ENCODE measurements around the gene WARS2. TPM values are rescaled to one million over a fixed set of nuclear protein-coding genes. Genes with fewer than 3 reads are reported as not detected.

Gene WARS2
- total RNA-seq, 1 donor = 21.7 TPM

- no peak for TF ChIP-seq CTCF (IDR thresholded peaks at IDR 0.05; ENCODE audit: insufficient read depth, low read length)
- DNase-seq (ENCODE audit: low read depth) = no peak
- no peak overlapping the region for H3K4me3 ChIP-seq (ENCODE audit: low read depth, low read length)
These were observed 156.9 kb downstream of the WARS2 start for GRCh38 chr1:118983558-118984041.

- no peak for DNase-seq (ENCODE audit: low read depth)
- no peak overlapping the region for H3K4me3 ChIP-seq (ENCODE audit: low read depth, low read length)
- no peak for TF ChIP-seq CTCF (IDR thresholded peaks at IDR 0.05; ENCODE audit: insufficient read depth, low read length)
These were observed 157.5 kb downstream of the WARS2 start for GRCh38 chr1:118982821-118983557.

- no peak overlapping the region for H3K4me3 ChIP-seq (ENCODE audit: low read depth, low read length)
- no peak for TF ChIP-seq CTCF (IDR thresholded peaks at IDR 0.05; ENCODE audit: insufficient read depth, low read length)
- no peak for DNase-seq (ENCODE audit: low read depth)
These were observed 158.2 kb downstream of the WARS2 start for GRCh38 chr1:118982266-118982665.

GRCh38 chr1:118981436-118981835, 159.0 kb downstream of the WARS2 start:
- no peak overlapping the region for H3K4me3 ChIP-seq (ENCODE audit: low read depth, low read length)
- TF ChIP-seq CTCF (IDR thresholded peaks at IDR 0.05; ENCODE audit: insufficient read depth, low read length) = no peak
- DNase-seq (ENCODE audit: low read depth) = no peak

Small RNA genes lying within 50 kb of the gene (small RNA-seq; reads per million reads assigned to genes)
- not detected for gene AL139420.2

Other genes with a start within 250 kb of the WARS2 start
- 0.33 and 0.63 TPM in 2 replicates for gene TBX15, start 152.3 kb downstream of the WARS2 start, total RNA-seq (ENCODE audit: low replicate concordance)
- not detected in 2 replicates for gene HAO2, start 228.1 kb upstream of the WARS2 start, total RNA-seq (ENCODE audit: low replicate concordance)

All from fibroblast of the aortic adventitia (primary cell).